NCI-H2107 treated with DMSO at 0.1 percent for 48 hours (cell line): ENCODE measurements around the gene FUT8.

Experiments
- DNase-seq: peaks from one replicate; lab custom pipeline; 2025; ENCODE audit not compliant: unreplicated experiment; lab: John Stamatoyannopoulos, UW

Gene FUT8

DNA sequence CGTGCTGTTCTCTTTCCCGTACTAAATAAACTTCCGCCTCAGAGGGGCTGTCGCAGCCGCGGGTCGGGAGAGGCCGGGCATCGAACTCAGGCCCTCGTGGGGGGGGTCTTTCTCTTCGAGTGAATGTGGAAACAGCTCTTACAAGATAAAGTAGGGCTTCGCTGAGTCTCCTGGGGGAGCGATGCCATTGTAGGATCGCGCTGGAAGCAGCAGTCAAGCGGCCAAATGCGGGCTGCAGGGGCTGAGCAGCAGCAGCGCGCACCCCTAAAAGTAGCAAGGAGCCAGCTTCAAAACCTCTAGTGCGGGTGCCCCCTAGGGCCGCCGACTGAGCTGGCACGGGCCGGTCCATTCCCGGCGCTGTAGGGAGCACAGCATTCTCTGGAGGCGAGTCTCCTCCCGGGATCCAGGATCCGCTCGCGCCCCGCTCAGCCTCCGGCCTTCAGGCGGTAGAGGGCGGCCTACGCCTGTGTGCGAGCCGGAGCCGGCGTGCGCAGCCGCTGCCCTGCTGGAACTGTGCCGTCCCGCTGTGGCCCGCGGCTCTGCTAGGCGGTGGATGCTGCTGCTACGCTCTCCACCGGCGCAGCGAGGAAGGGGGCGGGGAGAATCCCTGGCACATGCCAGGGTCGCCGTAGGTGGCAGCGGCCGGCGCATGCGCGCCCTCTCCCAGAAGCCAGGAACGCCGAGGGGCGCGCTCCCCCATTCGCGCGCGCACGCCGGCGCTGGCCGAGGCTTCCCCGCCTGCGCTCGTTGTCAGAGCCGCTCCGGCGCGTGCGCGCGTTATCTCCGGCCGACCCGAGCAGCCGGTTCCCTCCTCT is at the start of gene FUT8:
FUT8 (plus strand) TSS at position 699 of the 815 bp plus-strand sequence. CDS start 148,834 bp downstream, outside the sequence.
- DNase-seq = peak; percentile 91

DNA sequence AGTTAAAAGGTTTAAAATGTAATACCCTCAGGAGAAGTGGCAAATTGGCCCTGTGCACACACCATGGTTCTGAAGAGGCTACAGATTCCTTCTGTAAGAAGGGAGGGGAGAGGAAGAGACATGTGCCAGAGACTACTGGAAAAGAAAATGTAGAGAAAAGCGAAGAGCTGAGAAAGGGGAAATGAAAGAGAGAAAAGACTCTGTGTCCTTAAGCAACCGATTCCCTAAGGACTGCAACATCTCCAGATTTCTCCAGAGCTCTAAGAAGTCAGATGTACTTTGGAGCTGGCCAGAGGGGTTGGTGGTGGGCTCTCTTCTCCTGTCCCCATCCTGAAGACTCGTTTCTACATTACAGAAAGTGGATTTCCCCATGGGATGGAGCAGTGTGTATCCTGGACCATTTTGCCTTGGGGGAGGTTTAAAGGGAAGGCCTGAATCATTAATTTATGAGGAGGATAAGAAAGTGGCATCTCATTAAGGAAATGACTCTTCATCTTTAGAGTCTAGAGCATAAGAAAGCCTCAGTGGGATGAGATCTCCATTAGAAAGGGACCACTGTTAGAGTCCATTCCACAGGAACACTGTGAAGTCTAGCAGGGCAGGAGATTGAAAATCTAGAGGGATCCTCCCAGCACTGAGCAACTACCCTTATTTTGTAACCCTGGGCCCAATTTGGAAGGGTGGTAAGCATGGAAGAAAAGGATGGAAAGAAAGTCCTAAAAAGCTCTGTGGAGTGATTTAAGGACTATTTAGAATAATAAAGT is 45.5 kb upstream of the FUT8 start:
- DNase-seq = no peak

DNA sequence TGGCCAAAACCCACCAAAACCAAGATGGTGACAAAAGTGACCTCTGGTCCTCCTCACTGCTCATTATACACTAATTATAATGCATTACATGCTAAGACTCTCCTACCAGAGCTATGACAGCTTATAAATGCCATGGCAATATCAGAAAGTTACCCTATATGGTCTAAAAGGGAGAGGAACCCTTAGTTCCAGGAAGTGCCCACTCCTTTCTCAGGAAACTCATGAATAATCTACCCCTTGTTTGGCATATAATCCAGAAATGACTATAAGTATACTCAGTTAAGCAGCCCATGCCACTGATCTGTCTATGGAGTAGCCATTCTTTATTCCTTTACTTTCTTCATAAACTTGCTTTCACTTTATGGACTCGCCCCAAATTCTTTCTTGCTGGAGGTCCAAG is 43.0 kb upstream of the FUT8 start:
- DNase-seq = no peak

GRCh38 chr14:65370801-65371248 is 41.7 kb upstream of the FUT8 start:
- no peak for DNase-seq

- DNase-seq = no peak
Measured at GRCh38 chr14:65371784-65372183, 40.7 kb upstream of the FUT8 start.

GRCh38 chr14:65373016-65373670 is 39.4 kb upstream of the FUT8 start:
- DNase-seq = no peak

DNA sequence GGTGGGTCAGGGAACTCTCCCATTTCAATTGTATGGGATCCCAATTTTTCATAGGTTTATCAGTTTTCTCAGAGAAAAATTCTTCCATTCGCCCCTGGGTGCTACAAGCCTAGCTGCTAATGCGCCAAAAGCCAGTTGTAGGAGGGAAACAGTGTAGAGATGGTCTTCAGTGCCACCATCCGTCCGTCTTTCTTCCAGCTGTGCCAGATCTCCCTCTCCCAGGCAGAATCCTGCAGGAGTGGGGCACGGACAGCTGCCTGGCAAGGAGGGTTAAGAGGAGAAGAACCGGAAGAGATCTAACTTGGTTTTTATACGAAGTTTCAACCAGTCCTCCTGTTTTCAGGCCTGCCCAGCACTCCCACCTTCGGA is 38.9 kb upstream of the FUT8 start:
- no peak for DNase-seq

- no peak for DNase-seq
Measured at GRCh38 chr14:65377576-65377975, 35.0 kb upstream of the FUT8 start.

- DNase-seq = no peak
Measured at GRCh38 chr14:65382586-65382985, 29.9 kb upstream of the FUT8 start.

DNA sequence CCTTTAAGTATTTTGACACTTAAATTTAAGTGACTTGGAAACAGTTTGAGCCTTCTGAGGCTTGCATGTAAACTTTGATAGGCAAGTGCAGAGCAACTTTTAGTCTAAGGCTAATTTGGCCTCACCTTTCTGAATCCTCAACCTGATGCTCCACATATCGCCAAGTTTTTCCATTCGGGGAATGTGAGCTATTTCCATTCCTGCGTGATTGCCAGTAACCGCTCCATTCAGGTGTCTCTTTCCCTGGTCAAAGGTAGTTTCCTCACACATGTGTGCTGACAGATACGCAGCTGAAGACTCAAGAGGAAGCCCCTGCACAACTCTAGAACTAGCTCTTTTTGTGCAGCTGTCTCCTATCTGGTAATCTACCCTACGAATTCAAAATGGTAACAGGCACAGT is 25.4 kb upstream of the FUT8 start:
- no peak for DNase-seq

- DNase-seq = no peak
Measured at GRCh38 chr14:65387628-65388027, 24.9 kb upstream of the FUT8 start.

DNA sequence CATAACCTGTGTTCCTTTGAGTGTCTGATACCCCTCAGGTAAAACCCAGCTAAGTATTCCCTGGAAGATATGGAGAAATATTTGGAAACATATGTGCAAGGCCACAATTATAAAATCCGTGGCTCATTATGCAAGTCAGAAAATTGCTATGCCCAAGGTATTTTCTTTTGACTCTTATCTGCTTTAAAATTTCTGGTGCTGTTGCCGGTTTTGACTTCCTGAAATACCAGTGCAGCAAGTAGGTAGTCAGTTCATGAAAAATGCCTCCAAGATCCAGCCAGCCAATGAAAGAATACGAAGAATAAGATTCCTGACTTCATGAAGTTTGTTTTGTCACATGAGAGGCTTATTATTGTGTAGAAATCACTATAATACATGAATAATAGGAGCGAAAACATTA is 20.2 kb upstream of the FUT8 start:
- DNase-seq = no peak

DNA sequence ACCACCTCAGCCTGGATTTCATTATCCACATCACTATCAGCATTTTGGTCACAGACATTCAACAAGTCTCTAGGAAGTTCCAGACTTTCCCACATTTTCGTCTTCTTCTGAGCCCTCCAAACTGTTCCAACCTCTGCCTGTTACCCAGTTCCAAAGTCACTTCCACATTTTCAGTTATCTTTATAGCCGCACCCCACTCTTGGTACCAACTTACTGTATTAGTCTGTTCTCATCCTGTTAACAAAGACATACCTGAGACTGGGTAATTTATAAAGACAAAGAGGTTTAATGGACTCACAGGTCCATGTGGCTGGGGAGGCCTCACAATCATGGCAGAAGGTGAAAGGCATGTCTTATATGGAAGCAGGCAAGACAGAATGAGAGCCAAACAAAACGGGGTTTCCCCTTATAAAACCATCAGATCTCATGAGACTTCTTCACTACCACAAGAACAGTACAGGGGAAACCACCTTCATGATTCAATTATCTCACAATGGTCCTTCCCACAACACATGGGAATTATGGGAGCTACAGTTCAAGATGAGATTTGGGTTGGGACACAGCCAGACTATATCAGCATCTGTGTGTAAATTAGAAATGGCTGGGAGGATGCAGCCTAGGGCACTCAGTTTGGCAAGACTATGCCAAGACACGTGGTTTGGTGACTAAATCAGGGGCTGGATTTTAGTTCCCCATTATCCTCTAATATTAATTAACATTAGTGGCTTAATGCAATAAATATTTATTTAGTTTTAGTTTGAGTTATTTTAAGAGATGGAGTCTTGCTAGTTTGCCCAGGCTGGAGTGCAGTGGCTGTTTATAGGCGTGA is 16.2 kb upstream of the FUT8 start:
- DNase-seq = no peak

DNA sequence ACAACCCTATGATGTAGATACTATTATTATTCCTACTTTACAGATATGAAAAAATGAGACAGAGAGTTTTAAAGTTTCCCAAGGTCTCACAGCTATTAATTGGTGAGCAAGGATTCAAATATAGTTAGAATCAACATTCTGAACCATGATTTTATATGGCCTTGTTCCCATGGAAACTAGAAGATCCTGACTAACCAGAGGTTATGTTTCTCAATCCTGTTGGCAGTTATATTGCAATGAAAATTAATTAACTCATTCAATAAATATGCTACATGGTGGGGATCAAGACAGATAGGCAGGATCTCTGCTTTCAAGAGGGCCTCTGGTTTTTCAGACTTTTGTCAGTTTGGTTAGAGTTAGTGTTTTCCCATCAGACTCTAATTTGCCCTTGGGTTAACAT is 9.3 kb upstream of the FUT8 start:
- no peak for DNase-seq

DNA sequence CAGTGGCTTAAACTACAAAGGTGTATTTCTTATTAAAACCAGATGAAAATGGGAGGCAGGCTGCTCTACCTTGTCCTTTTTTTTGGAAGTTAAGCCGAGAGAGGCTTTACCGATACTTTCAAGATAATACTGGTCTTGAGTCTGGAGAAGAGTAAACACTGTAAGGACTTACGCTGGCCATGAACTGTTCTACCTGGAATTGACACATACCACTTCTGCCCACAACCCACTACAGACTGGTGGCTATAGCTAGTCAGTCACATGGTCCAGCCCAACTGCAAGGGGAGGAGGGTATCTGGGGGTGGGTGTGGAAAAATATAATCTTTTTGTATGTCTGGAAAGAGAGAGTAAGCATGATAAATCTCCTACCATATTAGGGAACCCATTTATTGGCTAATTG is 4.4 kb upstream of the FUT8 start:
- DNase-seq = no peak

GRCh38 chr14:65410640-65411039 is 1.9 kb upstream of the FUT8 start:
- no peak for DNase-seq

DNA sequence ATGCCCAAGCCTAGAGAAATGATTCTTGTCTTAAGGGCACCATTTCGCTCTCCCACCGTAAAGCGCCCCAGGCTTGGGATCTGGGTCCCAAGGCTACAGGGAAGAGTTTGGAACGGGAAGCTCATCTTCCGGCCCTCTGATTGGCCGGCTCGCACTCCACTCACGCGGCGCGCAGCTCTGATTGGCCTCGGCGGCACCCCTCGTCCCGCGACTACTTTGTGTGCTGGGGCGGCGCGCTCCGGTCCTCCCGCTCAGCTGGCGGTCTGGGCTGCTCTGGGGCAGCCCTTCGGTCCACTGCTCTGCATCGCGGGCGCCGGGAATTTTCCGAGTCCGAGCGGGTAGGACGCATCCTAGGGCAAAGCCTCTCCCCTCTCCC is 886 bp upstream of the FUT8 start:
- peak; percentile 88 for DNase-seq

DNA sequence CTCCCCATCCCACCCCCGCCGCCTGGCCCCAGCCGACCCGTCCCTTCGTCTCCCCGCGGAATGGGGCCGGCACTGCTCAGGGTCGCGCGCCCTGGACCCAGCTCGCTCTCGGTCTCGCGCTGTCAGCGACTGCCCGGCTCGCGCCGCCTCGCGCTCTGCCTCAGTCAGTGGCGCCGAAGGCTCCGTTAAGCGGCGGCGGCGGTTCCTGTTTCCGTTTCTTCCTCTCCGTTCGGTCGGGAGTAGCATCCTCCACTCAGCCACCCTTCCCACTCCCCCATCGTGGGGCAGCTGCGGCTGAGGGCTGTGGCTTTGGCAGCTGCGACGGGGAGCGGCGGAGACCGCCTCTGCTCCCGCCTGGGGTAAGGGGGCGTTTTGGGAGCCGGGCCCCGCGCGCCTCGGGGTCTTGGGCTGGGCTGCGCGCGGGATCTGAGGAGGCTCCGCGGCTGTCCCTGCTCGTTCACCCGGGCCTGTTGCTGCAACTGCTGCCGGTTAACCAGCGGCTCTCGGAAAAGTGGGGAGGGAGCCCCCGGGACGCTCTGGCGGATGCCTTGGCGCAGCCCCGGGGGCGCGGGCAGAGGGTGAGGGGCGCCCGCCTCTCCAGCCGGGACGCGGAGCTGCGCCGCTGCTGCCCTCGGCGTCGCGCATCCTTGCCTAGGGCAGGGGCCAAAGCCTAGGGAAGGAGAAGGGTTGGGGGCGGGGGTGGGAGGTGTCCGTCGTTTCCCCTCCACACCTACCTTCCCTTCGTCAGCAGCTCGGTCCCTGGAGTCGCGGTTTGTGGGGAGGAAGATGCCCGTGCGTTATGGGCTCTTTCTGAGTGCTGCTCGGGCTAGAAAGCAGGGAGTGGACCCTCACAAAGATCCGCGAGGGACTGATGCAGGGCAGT is 567 bp downstream of the FUT8 start:
- no peak for DNase-seq

- peak; percentile 35 for DNase-seq
Measured at GRCh38 chr14:65413739-65414045, 1.2 kb downstream of the FUT8 start.

DNA sequence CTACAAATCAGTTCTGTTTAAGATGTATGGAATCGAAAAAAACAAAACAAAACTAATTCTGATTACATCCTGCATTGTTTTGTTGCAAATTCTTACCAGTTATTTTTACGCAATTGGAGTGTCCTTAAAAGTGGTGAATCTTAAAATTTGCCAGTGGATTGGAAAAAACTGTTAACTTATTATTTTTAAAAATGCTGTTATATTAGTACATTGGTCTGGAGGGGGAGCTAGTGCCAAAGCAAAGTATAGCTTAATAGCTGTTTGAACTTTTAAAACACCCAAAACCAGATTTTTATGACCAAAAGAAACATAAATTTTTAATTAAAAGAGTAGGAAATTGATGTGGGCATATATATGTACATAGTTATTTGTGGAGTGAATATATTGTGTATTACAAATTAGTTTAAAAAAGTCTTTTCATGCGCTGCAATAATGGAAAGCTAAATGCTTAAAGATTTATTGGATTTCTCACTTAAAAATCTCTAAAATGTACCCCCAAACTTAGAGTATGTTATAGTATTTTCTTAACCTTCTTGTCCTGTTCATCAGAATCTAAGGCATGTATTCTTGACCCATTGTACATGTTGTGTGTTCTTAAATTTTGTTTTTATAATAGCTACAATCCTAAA is 2.5 kb downstream of the FUT8 start:
- DNase-seq = no peak
